ENCODE data around the gene SLC36A2.

Gene SLC36A2

GRCh38 chr5:151281001-151281639, 66.2 kb downstream of the SLC36A2 start:
- DNase-seq, result no peak

GRCh38 chr5:151280443-151280842, 66.9 kb downstream of the SLC36A2 start:
- no peak for DNase-seq

GRCh38 chr5:151278845-151279244, 68.5 kb downstream of the SLC36A2 start:
- DNase-seq, result no peak

DNA sequence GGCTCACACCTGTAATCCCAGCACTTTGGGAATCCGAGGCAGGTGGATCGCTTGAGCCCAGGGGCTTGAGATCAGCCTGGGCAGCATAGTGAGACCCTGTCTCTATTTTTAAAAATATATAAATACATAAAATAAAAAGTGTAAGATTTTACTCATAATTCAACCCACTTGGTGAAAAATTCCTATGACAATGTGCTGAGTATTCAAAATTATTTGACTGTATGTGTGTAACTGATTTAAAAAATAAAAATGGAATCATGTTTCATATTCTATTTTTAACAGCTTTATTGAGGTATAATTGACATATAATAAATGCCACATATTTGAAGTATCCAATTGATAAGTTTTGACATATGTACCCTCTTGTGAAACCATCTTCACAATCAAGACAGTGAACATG, 71.6 kb downstream of the SLC36A2 start:
- no peak for DNase-seq

GRCh38 chr5:151274666-151275065, 72.7 kb downstream of the SLC36A2 start:
- DNase-seq, result no peak

DNA sequence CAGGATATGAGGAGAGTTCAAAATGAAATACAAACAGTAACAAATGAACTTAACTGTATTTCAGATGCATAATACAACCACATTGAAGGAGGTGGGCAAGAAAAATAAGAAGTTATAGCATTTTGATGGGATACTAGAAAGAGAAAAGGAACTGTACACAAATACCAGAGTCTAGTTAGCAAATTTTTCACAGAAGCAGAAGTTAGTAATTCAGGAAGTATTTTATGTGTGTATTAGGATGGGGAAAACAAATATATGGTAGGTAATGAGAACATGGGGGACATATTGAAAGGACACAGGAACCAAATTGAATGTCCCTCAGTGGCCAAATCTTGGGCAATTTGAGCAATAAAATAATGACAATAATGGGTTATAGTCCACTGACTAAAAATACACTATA, 76.0 kb downstream of the SLC36A2 start:
- peak; percentile 51 to 56 for DNase-seq

DNA sequence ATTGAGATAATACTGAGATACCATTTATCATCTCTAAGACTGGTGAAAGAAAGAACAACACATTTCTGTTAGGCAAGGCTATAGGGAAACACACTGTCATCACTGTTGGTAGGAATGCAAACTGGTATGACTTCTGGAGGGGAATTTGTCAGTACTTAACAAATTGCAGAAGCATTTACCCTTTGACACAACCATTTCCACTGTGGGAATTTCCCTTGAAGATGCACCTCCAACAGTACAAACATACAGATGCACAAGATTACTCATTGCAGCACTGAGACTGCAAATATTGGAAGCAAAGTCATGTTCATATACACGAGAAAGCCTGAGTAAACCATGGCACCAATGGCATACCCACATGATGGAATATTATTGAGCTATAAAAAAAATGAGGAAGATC, 76.8 kb downstream of the SLC36A2 start:
- peak; percentile 91 to 97 for DNase-seq

DNA sequence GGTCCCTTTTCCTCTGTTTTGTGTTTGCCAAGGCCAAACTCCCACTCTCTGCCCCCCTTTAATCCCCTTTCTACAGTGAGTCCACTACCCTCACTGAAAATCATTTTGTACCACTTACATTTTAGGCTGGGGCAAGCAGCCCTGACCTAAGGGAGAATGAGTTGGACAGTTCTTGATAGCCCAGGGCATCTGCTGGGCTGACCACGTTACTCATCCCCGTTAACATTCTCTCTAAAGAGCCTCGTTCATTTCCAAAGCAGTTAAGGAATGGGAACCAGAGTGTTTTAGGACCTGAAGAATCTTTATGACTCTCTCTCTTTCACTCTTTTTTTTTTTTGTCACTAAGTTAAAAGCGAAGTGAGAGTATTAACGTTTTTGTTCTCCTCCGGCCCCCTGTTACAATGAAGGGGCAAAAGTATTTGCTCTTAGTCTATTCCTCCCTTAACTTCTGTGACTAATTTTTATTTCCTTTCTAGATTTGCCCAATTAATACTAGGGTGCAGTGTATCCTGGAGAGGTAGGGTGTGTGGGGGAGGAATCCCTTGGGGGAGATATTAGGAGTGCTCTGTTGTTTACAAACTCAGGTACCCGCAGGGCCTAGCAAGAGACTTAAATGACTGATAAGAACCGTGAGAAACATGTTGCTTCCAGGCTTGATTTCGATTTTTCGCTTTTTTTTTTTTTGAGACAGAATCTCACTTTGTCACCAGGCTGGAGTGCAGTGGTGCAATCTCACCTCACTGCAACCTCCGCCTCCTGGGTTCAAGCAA, 79.7 kb downstream of the SLC36A2 start:
- DNase-seq, result no peak
